Measurements from ENCODE around the gene GPC6.

GPC6 gene

DNA sequence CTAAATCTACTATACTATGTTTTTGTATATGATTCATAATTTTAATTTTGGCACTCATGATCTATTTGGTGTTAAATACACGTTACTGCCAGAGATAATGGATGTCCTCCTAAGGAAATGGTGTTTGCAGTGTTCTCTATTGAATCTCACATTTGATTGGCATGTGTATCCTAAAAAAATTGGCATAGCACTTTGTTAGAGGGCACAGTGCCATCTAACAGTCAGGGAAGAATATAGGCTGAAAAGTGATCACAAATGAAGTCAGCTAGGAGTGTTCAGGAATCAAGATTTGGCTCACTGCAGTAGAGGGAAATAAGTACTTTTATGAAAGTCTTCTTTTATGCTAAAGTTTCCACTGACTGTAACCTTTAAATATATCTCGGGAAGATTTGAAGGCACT is 624.6 kb downstream of the GPC6 start:
- Histone ChIP-seq H3K9me2 (ENCODE audit: low read depth, low read length) (no peaks in the 10 kb centered on the region), H3K36me3 (ENCODE audit: insufficient read depth, low read length) (no peaks in the 10 kb centered on the region)

DNA sequence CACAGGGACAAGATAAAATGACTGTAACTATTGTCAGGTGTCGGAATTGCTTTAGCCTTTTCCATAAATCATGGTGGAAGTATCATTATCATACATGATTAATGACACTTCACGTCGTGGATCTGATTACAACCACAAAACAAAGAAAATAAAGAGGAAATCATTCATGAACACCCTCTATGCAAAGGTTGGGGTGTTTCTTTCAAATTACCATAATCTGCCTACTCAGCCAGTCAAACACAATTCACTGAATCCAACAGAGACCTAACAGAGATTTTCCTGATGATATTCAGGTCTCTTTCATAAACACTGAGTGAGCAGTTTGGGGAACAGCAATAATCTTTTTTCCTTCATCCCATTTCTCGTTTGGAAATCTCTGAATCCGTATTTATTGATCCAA is 627.3 kb downstream of the GPC6 start:
- Histone ChIP-seq H3K27me3 (ENCODE audit: insufficient read depth, low read length) (no peaks in the 10 kb centered on the region), H3K27ac (ENCODE audit: low read depth, low read length, poor library complexity, severe bottlenecking) (no peak overlapping the region), H3K9me2 (ENCODE audit: low read depth, low read length) (no peaks in the 10 kb centered on the region), H4K20me1 (ENCODE audit: insufficient read depth, low read length) (no peaks in the 10 kb centered on the region), H3K79me2 (ENCODE audit: insufficient read depth, low read length) (no peaks in the 10 kb centered on the region), H3K9me3 (ENCODE audit: low read length) (no peaks in the 10 kb centered on the region), H3K36me3 (ENCODE audit: insufficient read depth, low read length) (no peaks in the 10 kb centered on the region), H2AFZ (ENCODE audit: low read length) (no peak overlapping the region), H3F3A (ENCODE audit: insufficient read depth, low read length) (no peaks in the 10 kb centered on the region), H3K4me2 (ENCODE audit: low read length) (no peak overlapping the region), H3K9ac (ENCODE audit: low read length) (no peak overlapping the region), H3K4me3 (ENCODE audit: low read depth, low read length, poor library complexity, severe bottlenecking) (no peak overlapping the region), H3K4me1 (ENCODE audit: insufficient read depth, low read length, severe bottlenecking) (no peaks in the 10 kb centered on the region)
- TF ChIP-seq, protein P1, sequence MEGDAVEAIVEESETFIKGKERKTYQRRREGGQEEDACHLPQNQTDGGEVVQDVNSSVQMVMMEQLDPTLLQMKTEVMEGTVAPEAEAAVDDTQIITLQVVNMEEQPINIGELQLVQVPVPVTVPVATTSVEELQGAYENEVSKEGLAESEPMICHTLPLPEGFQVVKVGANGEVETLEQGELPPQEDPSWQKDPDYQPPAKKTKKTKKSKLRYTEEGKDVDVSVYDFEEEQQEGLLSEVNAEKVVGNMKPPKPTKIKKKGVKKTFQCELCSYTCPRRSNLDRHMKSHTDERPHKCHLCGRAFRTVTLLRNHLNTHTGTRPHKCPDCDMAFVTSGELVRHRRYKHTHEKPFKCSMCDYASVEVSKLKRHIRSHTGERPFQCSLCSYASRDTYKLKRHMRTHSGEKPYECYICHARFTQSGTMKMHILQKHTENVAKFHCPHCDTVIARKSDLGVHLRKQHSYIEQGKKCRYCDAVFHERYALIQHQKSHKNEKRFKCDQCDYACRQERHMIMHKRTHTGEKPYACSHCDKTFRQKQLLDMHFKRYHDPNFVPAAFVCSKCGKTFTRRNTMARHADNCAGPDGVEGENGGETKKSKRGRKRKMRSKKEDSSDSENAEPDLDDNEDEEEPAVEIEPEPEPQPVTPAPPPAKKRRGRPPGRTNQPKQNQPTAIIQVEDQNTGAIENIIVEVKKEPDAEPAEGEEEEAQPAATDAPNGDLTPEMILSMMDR (IDR thresholded peaks at IDR 0.05; ENCODE audit: low read length), result no peak

More for the DNA sequence above, 624.6 kb downstream of the GPC6 start:
- TF ChIP-seq EZH2 (IDR thresholded peaks at IDR 0.05; ENCODE audit: borderline replicate concordance, low read length), result no peak
- TF ChIP-seq, protein P1 (IDR thresholded peaks at IDR 0.05; ENCODE audit: low read length), result no peak
- H3K4me2 ChIP-seq (ENCODE audit: low read length), result no peak overlapping the region
- H3K4me1 ChIP-seq (ENCODE audit: insufficient read depth, low read length, severe bottlenecking), result no peaks in the 10 kb centered on the region
- H3K79me2 ChIP-seq (ENCODE audit: insufficient read depth, low read length), result no peaks in the 10 kb centered on the region
- H4K20me1 ChIP-seq (ENCODE audit: insufficient read depth, low read length), result no peaks in the 10 kb centered on the region
- no peaks in the 10 kb centered on the region for H3K9me3 ChIP-seq (ENCODE audit: low read length)
- no peak overlapping the region for H2AFZ ChIP-seq (ENCODE audit: low read length)
- H3K9ac ChIP-seq (ENCODE audit: low read length), result no peak overlapping the region
- no peak overlapping the region for H3K4me3 ChIP-seq (ENCODE audit: low read depth, low read length, poor library complexity, severe bottlenecking)
- no peaks in the 10 kb centered on the region for H3K27me3 ChIP-seq (ENCODE audit: insufficient read depth, low read length)
- H3F3A ChIP-seq (ENCODE audit: insufficient read depth, low read length), result no peaks in the 10 kb centered on the region
- no peak overlapping the region for H3K27ac ChIP-seq (ENCODE audit: low read depth, low read length, poor library complexity, severe bottlenecking)

DNA sequence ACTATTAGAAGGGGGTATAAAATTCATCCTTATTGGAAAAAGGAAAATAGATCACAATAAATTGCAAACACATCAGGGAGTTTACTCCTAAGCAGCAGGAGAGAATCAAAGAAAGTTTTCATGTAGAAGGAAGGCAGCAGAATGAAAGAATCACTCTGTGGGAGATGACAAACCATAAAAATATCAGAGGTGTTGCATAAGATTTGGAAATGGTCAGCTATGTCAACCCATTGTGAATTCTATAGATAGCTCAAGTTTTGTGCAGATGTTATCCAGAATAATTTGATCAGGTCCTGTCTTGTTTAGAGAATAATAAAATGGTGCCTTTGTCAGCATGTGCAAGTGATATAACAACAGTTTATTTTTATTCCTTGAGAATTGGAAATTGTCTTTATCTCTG is 630.5 kb downstream of the GPC6 start:
- Histone ChIP-seq H3K4me2 (ENCODE audit: low read length) (no peak overlapping the region), H3K79me2 (ENCODE audit: insufficient read depth, low read length) (no peaks in the 10 kb centered on the region), H3F3A (ENCODE audit: insufficient read depth, low read length) (no peaks in the 10 kb centered on the region), H3K27me3 (ENCODE audit: insufficient read depth, low read length) (no peaks in the 10 kb centered on the region), H3K27ac (ENCODE audit: low read depth, low read length, poor library complexity, severe bottlenecking) (no peak overlapping the region), H4K20me1 (ENCODE audit: insufficient read depth, low read length) (no peaks in the 10 kb centered on the region), H3K9me3 (ENCODE audit: low read length) (no peaks in the 10 kb centered on the region), H3K9me2 (ENCODE audit: low read depth, low read length) (no peaks in the 10 kb centered on the region), H3K4me3 (ENCODE audit: low read depth, low read length, poor library complexity, severe bottlenecking) (no peak overlapping the region), H3K36me3 (ENCODE audit: insufficient read depth, low read length) (no peaks in the 10 kb centered on the region), H2AFZ (ENCODE audit: low read length) (no peak overlapping the region), H3K4me1 (ENCODE audit: insufficient read depth, low read length, severe bottlenecking) (no peaks in the 10 kb centered on the region), H3K9ac (ENCODE audit: low read length) (no peak overlapping the region)
- TF ChIP-seq, protein P1 (IDR thresholded peaks at IDR 0.05; ENCODE audit: low read length), result no peak
- no peak for TF ChIP-seq EZH2 (IDR thresholded peaks at IDR 0.05; ENCODE audit: borderline replicate concordance, low read length)

Data from OCI-LY1 (cell line).